ENCODE data around the gene TAF8.

- TF ChIP-seq CTCF (IDR thresholded peaks at IDR 0.05; ENCODE audit: low read length) (no peak), EZH2phosphoT487 (IDR thresholded peaks at IDR 0.05; ENCODE audit: low read length) (no peak)
These were observed 79.0 kb downstream of the TAF8 start for GRCh38 chr6:42129360-42129676.

All from MM.1S (cell line).